Neutrophil (primary cell): ENCODE data around the gene TMEM242.

Source experiments
- H3K27ac ChIP-seq: fragments of 200-600 bp; sonication (generic); 2 replicates; pipeline ENCODE4 v1.5.1; 2016; ENCODE audit warnings: mild to moderate bottlenecking, moderate library complexity
- H3K27me3 ChIP-seq: fragments of 200-600 bp; sonication (generic); 2 replicates; pipeline ENCODE4 v1.6.0; 2016; ENCODE audit warnings: mild to moderate bottlenecking
- H3K36me3 ChIP-seq: fragments of 200-600 bp; sonication (generic); 2 replicates; pipeline ENCODE4 v1.5.1; 2017
- H3K4me1 ChIP-seq, 2 experiments: fragments of 200-600 bp in 1 of 2; sonication (generic) in 1 of 2; 1 replicate in 1 of 2; 2 replicates in 1 of 2; pipeline versions ENCODE4 v1.5.1 to v1.6.1; 2013 to 2016; ENCODE audit warnings: low read depth in 1 of 2, low read length in 1 of 2, mild to moderate bottlenecking in 1 of 2, moderate library complexity in 1 of 2; ENCODE audit not compliant: control insufficient read depth in 1 of 2, insufficient read depth in 1 of 2
- H3K4me3 ChIP-seq, 2 experiments: fragments of 200-600 bp in 1 of 2; sonication (generic) in 1 of 2; 1 replicate in 1 of 2; 2 replicates in 1 of 2; pipeline ENCODE4 v1.5.1; 2013 to 2016; ENCODE audit warnings: low read depth in 1 of 2, low read length in 1 of 2, mild to moderate bottlenecking in 1 of 2, moderate library complexity in 1 of 2
- H3K9me3 ChIP-seq: fragments of 200-600 bp; sonication (generic); 2 replicates; pipeline ENCODE4 v1.5.1; 2016
- CTCF ChIP-seq: fragments of 200-600 bp; sonication (generic); IDR thresholded peaks from 2 replicates; pipeline ENCODE4 v1.5.1; 2016; ENCODE audit warnings: antibody characterized with exemption

The TMEM242 gene

GRCh38 chr6:157253699-157254098 is 69.6 kb downstream of the TMEM242 start:
- H3K27ac ChIP-seq, result no peak overlapping the region
- no peaks in the 10 kb centered on the region for H3K36me3 ChIP-seq
- H3K4me3 ChIP-seq, result no peak overlapping the region
- no peak for TF ChIP-seq CTCF
- H3K27me3 ChIP-seq, result peaks cover 12% of the 10 kb centered on the region
- no peaks in the 10 kb centered on the region for H3K9me3 ChIP-seq
- no peaks in the 10 kb centered on the region for H3K4me1 ChIP-seq

GRCh38 chr6:157253017-157253416 is 70.3 kb downstream of the TMEM242 start:
- no peaks in the 10 kb centered on the region for H3K9me3 ChIP-seq
- no peaks in the 10 kb centered on the region for H3K36me3 ChIP-seq
- peaks cover 12% of the 10 kb centered on the region for H3K27me3 ChIP-seq
- no peak overlapping the region for H3K4me3 ChIP-seq
- TF ChIP-seq CTCF, result no peak
- no peaks in the 10 kb centered on the region for H3K4me1 ChIP-seq
- no peak overlapping the region for H3K27ac ChIP-seq

GRCh38 chr6:157251586-157252247 is 71.6 kb downstream of the TMEM242 start:
- Histone ChIP-seq H3K4me1 (no peaks in the 10 kb centered on the region), H3K9me3 (no peaks in the 10 kb centered on the region), H3K27me3 (peaks cover 12% of the 10 kb centered on the region), H3K36me3 (no peaks in the 10 kb centered on the region), H3K4me3 (no peak overlapping the region), H3K27ac (no peak overlapping the region)
- TF ChIP-seq CTCF, result no peak

- Histone ChIP-seq H3K4me1 (no peaks in the 10 kb centered on the region), H3K27ac (no peak overlapping the region), H3K27me3 (peaks cover 12% of the 10 kb centered on the region), H3K4me3 (no peak overlapping the region), H3K36me3 (no peaks in the 10 kb centered on the region), H3K9me3 (no peaks in the 10 kb centered on the region)
- no peak for TF ChIP-seq CTCF
Measured at GRCh38 chr6:157249826-157250225, 73.5 kb downstream of the TMEM242 start.

- Histone ChIP-seq H3K36me3 (no peaks in the 10 kb centered on the region), H3K4me1 (no peaks in the 10 kb centered on the region), H3K4me3 (no peak overlapping the region), H3K9me3 (no peaks in the 10 kb centered on the region), H3K27ac (no peak overlapping the region), H3K27me3 (peaks cover 21% of the 10 kb centered on the region)
- no peak for TF ChIP-seq CTCF
Measured at GRCh38 chr6:157248264-157248663, 75.1 kb downstream of the TMEM242 start.
